Breast epithelium (tissue), 3 donors: ENCODE measurements around the gene RGS12.

Source experiments
- CTCF ChIP-seq, 3 donors: fragments of 450-650 bp; IDR thresholded peaks; one replicate each; pipeline ENCODE4 v1.5.1; 2016 to 2017; ENCODE audit warnings: antibody characterized with exemption in 3 of 3, mild to moderate bottlenecking in 3 of 3, moderate library complexity in 3 of 3
- POLR2A ChIP-seq: fragments of 450-650 bp; IDR thresholded peaks from one replicate; pipeline ENCODE4 v1.6.1; 2016; ENCODE audit warnings: antibody characterized with exemption, mild to moderate bottlenecking, moderate library complexity
- POLR2AphosphoS5 ChIP-seq, 3 donors: sonication (generic); formaldehyde crosslinking; IDR thresholded peaks; one replicate each; pipeline ENCODE4 v1.6.1; 2017; ENCODE audit warnings: antibody characterized with exemption in 3 of 3

GRCh38 chr4:3254302-3255131 lies 38.3 kb upstream of the RGS12 start:
- TF ChIP-seq POLR2A, result no peak
- TF ChIP-seq CTCF (IDR thresholded peaks at IDR 0.05), result no peak
- TF ChIP-seq POLR2AphosphoS5 (IDR thresholded peaks at IDR 0.05), result no peak
